Measurements from ENCODE around the gene CDC42BPB. TPM values are rescaled to one million over a fixed set of nuclear protein-coding genes. Genes with fewer than 3 reads are reported as not detected.

Gene CDC42BPB, protein sequence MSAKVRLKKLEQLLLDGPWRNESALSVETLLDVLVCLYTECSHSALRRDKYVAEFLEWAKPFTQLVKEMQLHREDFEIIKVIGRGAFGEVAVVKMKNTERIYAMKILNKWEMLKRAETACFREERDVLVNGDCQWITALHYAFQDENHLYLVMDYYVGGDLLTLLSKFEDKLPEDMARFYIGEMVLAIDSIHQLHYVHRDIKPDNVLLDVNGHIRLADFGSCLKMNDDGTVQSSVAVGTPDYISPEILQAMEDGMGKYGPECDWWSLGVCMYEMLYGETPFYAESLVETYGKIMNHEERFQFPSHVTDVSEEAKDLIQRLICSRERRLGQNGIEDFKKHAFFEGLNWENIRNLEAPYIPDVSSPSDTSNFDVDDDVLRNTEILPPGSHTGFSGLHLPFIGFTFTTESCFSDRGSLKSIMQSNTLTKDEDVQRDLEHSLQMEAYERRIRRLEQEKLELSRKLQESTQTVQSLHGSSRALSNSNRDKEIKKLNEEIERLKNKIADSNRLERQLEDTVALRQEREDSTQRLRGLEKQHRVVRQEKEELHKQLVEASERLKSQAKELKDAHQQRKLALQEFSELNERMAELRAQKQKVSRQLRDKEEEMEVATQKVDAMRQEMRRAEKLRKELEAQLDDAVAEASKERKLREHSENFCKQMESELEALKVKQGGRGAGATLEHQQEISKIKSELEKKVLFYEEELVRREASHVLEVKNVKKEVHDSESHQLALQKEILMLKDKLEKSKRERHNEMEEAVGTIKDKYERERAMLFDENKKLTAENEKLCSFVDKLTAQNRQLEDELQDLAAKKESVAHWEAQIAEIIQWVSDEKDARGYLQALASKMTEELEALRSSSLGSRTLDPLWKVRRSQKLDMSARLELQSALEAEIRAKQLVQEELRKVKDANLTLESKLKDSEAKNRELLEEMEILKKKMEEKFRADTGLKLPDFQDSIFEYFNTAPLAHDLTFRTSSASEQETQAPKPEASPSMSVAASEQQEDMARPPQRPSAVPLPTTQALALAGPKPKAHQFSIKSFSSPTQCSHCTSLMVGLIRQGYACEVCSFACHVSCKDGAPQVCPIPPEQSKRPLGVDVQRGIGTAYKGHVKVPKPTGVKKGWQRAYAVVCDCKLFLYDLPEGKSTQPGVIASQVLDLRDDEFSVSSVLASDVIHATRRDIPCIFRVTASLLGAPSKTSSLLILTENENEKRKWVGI (N-terminal part only)
- 92.9 to 103 TPM (median 99.4 TPM) in 3 replicates for total RNA-seq

DNA sequence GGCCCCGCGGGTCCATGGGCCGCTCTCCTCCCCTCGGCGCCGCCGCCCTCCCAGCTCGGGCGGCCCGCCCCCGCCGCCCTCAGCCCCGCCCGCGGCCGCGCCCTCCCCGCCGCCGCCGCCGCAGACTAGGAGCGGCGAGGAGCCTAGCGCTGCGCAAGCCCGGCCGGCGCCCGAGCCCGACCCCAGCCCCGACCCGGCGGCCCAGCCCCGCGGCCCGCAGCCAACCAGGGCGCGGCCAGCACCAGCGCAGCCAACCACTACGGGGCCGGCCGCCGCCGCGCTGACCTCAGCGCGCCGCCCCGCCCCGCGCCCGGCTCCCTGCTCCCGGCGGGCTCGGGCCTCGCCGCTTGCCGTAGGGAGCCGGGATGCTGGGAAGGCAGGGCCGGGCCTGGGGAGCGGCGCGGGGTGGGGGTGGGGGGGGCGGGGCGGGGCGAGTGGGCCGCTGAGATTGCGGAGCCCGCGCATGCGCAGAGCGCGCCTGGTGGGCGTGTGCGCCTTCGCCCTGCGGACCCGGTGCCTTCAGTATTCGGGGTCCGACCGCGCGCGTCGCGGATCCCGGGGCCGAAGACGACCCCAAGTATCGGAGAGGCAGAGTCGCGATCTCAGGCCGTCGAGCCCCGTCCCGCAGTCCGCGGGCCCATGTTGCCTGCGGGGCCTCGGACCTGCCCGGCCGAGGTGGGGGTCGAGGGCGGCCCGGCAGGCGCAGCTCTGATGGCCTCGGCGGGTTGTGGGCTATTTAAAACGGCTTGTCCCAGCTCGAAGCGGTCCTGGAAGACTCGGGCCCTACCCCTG is at the start of gene CDC42BPB:
Gene CDC42BPB (minus strand): TSS at position 178 of the 792 bp plus-strand sequence. CDS start 376 bp downstream, outside the sequence.
- TF ChIP-seq, protein P1, sequence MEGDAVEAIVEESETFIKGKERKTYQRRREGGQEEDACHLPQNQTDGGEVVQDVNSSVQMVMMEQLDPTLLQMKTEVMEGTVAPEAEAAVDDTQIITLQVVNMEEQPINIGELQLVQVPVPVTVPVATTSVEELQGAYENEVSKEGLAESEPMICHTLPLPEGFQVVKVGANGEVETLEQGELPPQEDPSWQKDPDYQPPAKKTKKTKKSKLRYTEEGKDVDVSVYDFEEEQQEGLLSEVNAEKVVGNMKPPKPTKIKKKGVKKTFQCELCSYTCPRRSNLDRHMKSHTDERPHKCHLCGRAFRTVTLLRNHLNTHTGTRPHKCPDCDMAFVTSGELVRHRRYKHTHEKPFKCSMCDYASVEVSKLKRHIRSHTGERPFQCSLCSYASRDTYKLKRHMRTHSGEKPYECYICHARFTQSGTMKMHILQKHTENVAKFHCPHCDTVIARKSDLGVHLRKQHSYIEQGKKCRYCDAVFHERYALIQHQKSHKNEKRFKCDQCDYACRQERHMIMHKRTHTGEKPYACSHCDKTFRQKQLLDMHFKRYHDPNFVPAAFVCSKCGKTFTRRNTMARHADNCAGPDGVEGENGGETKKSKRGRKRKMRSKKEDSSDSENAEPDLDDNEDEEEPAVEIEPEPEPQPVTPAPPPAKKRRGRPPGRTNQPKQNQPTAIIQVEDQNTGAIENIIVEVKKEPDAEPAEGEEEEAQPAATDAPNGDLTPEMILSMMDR (IDR thresholded peaks at IDR 0.05; ENCODE audit: unreplicated experiment): no peak
- Mint-ChIP-seq H3K4me3 (peak within 1 kb of the TSS; percentile 84), H3K4me1 (peaks cover 35% of the 10 kb centered on the region), H3K36me3 (no peaks in the 10 kb centered on the region), H3K9me3 (no peaks in the 10 kb centered on the region), H3K27ac (peak within 1 kb of the TSS; percentile 90), H3K27me3 (ENCODE audit: low read depth) (no peaks in the 10 kb centered on the region)
- DNase-seq (ENCODE audit: low spot score in 2 of 2, unreplicated experiment in 2 of 2): peak; percentile 88

DNA sequence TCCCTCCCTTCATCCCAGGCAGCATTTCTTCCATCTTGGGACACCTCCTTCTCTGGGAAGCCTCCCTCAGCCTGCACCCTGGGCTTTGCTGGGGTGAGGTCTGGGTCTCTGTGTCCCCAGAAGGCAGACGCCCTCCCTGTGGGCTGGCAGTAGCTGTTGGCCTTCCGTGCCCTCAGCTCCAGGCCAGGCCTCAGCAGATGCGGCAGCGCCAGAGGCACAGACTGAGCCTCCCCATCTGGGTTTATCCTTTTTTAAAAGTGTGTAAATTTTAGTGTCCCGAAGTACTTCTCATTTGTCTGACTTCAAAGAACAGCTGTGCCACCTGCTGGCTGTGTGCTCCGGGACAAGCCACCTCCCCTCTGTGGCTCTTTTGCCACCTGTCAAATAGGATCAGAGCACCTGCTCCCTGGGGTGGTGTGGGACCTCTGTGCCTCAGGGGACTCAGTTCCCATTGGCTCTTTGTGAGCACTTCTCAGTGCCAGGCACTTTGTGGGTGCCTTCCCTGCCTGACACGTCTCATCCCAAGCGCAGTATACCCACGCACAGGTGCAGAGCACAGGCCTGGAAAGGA is 48.3 kb upstream of the CDC42BPB start:
- Mint-ChIP-seq H3K27ac (no peak overlapping the region), H3K27me3 (ENCODE audit: low read depth) (peaks cover 18% of the 10 kb centered on the region), H3K9me3 (no peaks in the 10 kb centered on the region), H3K4me1 (peaks cover 26% of the 10 kb centered on the region), H3K4me3 (no peak overlapping the region), H3K36me3 (no peaks in the 10 kb centered on the region)
- TF ChIP-seq, protein P1 (IDR thresholded peaks at IDR 0.05; ENCODE audit: unreplicated experiment): no peak
- no peak for DNase-seq (ENCODE audit: low spot score in 2 of 2, unreplicated experiment in 2 of 2)

DNA sequence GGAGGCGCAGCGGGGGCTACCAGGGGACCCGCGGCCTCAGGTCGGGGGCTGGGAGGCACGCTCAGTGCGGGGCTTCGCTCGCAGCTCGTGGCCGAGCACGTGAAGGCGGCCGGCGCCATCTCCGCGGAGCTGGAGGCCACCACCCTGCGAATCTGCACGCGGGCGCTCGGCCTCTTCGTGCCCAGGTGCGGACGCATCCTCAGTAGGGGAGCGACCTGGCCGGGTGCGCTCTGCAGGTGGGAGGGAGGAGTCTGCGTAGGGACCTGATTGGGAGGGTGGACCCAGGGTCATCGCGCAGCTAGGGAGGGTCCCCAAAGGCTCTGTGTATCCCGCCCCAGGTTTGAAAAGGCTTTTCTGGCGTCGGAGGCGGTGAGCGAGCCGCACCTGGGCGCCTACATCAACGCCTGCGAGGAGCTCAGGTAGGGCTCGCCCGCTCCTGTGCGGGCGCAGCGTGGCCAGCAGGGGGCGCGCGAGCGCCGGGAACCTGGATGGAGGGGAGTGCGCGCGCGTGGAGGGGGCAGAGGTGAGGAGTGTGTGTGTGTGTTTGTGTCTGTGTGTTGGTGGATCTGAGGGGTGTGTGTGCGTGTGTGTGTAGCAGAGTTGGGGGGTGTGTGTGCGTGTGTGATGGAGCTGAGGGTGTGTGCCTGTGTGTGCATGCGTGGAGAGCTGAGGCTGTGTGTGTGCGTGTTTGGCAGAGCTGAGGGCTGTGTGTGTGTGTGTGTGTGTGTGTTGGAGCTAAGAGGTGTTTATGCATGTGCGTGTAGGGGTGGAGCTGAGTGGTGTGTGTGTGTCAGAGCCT is 47.5 kb upstream of the CDC42BPB start:
- no peaks in the 10 kb centered on the region for H3K9me3 Mint-ChIP-seq
- H3K27ac Mint-ChIP-seq: peak overlapping the region; percentile 35
- H3K4me3 Mint-ChIP-seq: peak overlapping the region; percentile 20
- H3K4me1 Mint-ChIP-seq: peaks cover 18% of the 10 kb centered on the region
- H3K36me3 Mint-ChIP-seq: no peaks in the 10 kb centered on the region
- DNase-seq (ENCODE audit: low spot score in 2 of 2, unreplicated experiment in 2 of 2): peak; percentile 69 to 89
- peaks cover 17% of the 10 kb centered on the region for H3K27me3 Mint-ChIP-seq (ENCODE audit: low read depth)
- TF ChIP-seq, protein P1 (IDR thresholded peaks at IDR 0.05; ENCODE audit: unreplicated experiment): peak; percentile 96

DNA sequence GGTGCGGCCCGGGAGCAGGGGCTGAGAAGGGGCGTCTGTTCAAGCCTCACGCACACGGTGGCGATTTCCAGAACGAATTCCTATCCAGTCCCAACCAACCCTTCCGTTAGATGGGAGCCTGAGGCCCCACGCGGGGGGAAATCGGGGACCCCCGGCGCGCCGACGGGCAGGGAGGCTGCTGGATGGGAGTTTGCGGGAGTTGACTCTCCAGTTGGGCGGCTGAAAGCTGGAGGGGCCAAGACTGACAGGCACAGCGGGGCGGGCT is 47.0 kb upstream of the CDC42BPB start:
- Mint-ChIP-seq H3K27me3 (ENCODE audit: low read depth) (peaks cover 17% of the 10 kb centered on the region), H3K36me3 (no peaks in the 10 kb centered on the region), H3K27ac (no peak overlapping the region), H3K9me3 (no peaks in the 10 kb centered on the region), H3K4me3 (no peak overlapping the region), H3K4me1 (peaks cover 15% of the 10 kb centered on the region)
- TF ChIP-seq, protein P1 (IDR thresholded peaks at IDR 0.05; ENCODE audit: unreplicated experiment): no peak
- DNase-seq (ENCODE audit: low spot score in 2 of 2, unreplicated experiment in 2 of 2): no peak

Measured in mesothelial cell of epicardium (in vitro differentiated cells).